GM23248 (cell line): ENCODE measurements around the gene SEL1L2.

ENCODE experiments used
- EZH2 ChIP-seq: fragments of 200-600 bp; sonication (generic); IDR thresholded peaks from 2 replicates; pipeline ENCODE4 v1.6.1; 2018; ENCODE audit warnings: antibody characterized with exemption, mild to moderate bottlenecking; ENCODE audit not compliant: insufficient read depth, poor library complexity, severe bottlenecking
- EZH2phosphoT487 ChIP-seq: fragments of 200-600 bp; sonication (generic); IDR thresholded peaks from 2 replicates; pipeline ENCODE4 v1.6.1; 2018; ENCODE audit warnings: antibody characterized with exemption, moderate library complexity, mild to moderate bottlenecking, low read depth; ENCODE audit not compliant: insufficient read depth

GRCh38 chr20:13858439-13858838 lies 132.0 kb downstream of the SEL1L2 start:
- TF ChIP-seq EZH2 = no peak
- TF ChIP-seq EZH2phosphoT487 = no peak
